ENCODE data around the gene ASPA.
"Not testable (repeated sequence)": the region's sequence is repeated elsewhere in the genome, so short reads cannot be mapped to it uniquely, and the experiment has no call there.

The ASPA gene

GRCh38 chr17:3475812-3476610 lies at the start of gene ASPA:
ASPA (plus strand) TSS chr17:3475997; CDS start chr17:3476160, 163 bp downstream.
- no peak for DNase-seq (ENCODE audit: low read depth)

DNA sequence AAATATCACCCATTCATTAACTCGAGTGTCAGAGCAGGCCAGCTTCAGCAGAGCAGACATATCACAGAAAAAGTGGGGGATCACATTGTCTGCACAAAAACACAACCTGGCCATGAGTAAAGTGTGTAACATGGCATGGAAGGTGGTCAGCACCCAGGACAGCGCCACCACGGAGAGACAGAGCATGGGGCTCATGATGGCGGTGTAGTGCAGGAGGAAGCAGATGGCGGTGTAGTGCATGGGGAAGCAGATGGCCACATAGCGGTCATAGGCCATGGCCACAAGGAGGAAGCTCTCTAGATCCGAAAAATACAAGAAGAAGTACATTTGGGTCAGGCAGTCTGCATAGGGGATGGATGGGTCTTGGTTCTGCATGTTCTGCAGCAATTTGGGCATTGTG lies 42.6 kb upstream of the ASPA start:
- DNase-seq (ENCODE audit: low read depth): not testable (repeated sequence)

GRCh38 chr17:3433741-3434140 lies 42.1 kb upstream of the ASPA start, which contains the start of gene OR1E2:
OR1E2 (minus strand) TSS chr17:3433841; CDS start chr17:3433841, 0 bp downstream.
- DNase-seq (ENCODE audit: low read depth): no peak

DNA sequence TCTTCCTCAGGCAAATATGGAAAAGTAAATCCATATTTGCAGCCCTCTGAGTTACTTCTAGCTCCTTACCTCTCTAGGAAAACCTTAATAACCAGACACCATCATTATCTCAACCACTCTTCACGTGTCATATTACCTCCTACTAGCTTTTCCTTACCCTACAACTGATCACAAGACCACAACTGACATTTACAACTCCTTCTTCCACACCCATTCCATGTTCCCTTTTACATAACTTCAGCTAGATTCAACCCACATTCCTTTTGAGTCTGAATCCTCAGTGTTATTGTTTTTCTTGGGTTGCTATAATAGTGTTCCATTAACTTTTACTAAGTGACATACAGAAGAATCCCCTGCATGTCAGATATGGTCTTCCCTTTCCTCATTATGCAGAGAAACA lies 37.4 kb upstream of the ASPA start:
- DNase-seq (ENCODE audit: low read depth): no peak

DNA sequence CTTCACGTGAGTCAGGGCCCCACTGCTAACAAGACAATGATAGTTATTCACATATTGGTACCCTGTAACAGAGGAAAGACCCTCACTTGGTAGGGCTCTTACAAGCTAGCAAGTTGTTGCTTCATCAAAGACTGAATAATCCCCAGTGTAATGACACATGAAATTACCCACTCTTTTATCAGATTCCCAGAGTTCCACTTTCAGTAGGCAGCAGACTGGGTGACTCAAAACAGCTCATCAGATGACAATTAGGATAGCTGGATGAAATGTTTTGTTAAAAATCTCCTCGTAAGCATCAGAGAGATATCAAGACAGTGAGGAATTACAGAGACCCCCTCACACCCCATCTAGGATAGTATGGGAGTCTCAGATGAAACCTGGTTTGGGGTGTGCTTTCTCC lies 35.3 kb upstream of the ASPA start:
- no peak for DNase-seq (ENCODE audit: low read depth)

DNA sequence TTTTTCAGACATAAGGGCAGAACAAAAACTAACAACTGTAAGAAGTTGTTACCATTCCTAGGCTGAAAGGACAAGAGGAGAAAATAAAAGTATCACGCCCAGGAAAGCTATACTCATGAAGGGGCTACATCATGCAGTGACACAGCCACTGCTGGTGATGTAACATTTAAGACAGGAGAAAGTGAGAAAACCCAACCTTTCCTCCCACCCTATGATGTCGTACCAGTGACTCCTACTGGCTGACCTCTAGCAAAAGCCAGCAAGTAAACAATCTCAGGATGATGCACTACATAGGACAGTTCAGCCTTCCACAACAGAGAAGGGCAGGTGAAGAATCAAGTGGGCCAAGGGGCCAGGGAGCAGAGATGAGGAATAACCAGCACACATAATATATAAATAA lies 28.2 kb upstream of the ASPA start:
- no peak for DNase-seq (ENCODE audit: low read depth)

- DNase-seq (ENCODE audit: low read depth): no peak
These were observed 27.6 kb upstream of the ASPA start for GRCh38 chr17:3448059-3448665.

GRCh38 chr17:3466355-3466754 lies 9.4 kb upstream of the ASPA start:
- not testable (repeated sequence) for DNase-seq (ENCODE audit: low read depth)

- DNase-seq (ENCODE audit: low read depth): no peak
These were observed 6.3 kb upstream of the ASPA start for GRCh38 chr17:3469529-3469928.

DNA sequence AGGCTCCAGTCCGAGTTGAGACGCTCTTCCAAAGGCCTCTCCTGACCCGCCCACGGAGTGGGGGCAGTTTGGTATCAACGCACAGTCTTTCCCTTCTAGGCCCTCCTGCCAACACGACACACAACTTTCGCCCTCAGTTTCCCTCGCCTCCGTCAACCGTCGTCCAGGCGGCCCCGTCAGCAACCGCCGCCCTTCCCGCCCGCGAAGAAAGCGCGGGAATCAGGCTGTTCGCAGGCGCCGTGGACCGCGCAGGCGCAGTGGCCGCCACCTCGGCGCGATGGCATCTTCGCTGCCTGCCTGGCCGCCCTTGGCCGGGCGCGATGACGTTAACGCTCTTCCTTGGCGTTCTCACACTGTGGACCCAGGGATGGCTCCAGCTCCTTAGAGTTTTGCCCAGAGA lies 4.2 kb upstream of the ASPA start, which contains the start of gene SPATA22:
Gene SPATA22, minus strand, starts transcription at position 221 of the 400 bp plus-strand sequence. CDS start 2,494 bp downstream, outside the sequence.
- DNase-seq (ENCODE audit: low read depth): no peak

- no peak for DNase-seq (ENCODE audit: low read depth)
These were observed 3.7 kb upstream of the ASPA start for GRCh38 chr17:3472137-3472536.

GRCh38 chr17:3474212-3474611 lies 1.6 kb upstream of the ASPA start:
- DNase-seq (ENCODE audit: low read depth): no peak

DNA sequence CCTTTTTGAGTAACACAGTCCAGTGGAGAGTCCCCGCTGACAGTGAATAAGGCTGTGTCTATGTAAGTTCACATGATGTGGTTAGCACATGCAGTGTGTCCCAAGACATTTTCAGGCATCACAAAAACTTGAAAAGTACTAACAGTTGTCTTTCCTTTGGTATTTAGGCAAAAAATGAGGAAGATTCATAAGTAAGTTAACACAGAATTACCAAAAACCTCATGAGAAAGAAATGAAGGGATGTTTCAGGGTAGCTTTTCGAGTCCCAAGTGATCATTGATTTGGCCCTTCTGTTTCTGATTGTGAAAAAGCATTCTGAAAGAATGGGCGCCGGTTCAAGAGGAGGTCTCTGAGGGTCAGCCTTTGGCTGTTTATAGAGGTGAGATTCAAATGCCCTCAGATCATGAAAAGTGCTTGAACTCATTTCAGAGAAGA lies 529 bp upstream of the ASPA start:
- DNase-seq (ENCODE audit: low read depth): no peak

DNA sequence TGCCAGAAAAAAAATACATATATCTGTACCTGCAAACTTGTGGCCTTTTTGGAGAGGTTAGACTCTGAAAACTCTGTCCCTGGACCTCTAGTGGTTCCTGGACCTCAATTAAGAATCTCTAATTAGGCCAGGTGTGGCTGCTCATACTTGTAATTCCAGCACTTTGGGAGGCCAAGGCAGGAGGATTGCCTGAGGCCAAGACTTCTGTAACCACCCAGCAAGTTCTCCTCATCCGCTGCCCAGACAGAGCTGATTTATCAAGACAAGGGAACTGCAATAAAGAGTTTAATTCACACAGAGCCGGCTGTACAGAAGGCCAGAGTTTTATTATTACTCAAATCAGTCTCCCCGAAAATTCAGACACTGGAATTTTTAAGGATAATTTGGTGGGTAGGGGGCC lies 4.2 kb downstream of the ASPA start:
- no peak for DNase-seq (ENCODE audit: low read depth)

DNA sequence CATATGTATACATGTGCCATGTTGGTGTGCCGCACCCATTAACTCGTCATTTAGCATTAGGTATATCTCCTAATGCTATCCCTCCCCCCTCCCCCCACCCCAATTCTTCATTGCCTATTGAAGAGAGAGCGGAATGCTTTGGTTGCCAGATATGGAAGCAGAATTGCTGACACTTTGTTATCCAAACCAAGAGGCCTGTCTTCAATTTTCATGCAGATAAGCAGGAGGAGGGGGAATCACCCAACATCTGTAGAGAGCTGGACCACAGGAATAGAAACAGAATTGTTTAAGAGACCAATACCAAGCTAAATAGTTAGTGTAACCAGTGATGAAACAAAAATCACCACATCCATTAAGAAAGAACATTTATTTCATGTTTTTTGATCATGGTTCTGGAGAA lies 7.1 kb downstream of the ASPA start:
- no peak for DNase-seq (ENCODE audit: low read depth)

DNA sequence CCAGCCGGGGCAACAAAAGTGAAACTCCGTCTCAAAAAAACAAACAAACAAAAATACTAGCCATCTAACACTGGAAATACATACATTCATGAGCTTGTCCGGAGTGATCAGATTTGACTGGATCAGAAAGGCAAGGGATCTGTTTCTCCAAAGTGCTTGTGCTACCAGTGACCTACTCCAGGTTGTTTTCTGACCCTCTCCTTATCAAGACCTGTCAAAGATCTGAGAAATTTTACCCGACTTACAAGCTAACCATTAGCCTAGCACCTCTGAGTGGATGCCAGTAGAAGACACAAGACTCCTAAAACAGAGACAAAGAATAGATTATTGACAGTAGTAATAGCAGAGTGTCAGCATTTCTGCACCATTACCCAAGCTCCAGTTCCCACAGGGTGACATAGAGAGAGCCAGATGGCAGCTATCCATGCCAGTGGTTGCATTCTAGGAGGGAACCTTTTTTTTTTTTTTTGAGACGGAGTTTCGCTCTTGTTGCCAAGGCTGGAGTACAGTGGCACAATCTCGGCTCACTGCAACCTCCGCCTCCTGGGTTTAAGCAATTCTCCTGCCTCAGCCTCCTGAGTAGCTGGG lies 9.8 kb downstream of the ASPA start:
- DNase-seq (ENCODE audit: low read depth): no peak

DNA sequence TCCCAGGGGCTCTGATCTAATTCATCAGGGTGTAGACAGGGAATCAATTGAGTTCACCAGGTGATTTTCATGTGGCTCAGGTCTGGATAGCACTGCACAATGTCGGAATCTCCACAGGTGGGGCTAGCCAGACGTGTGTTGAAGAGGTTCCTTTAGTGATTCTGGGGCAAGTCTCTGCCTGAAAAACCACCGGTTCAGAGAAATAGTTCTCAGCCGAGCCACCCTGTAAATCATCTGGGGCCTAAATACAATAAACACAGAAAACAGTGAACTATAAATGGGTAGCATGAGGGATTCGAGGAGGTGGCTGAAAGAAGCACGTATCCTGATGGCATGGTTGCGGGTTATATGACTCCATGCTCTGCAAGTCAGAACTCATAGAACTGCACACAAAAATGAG lies 21.3 kb downstream of the ASPA start:
- DNase-seq (ENCODE audit: low read depth): no peak

DNA sequence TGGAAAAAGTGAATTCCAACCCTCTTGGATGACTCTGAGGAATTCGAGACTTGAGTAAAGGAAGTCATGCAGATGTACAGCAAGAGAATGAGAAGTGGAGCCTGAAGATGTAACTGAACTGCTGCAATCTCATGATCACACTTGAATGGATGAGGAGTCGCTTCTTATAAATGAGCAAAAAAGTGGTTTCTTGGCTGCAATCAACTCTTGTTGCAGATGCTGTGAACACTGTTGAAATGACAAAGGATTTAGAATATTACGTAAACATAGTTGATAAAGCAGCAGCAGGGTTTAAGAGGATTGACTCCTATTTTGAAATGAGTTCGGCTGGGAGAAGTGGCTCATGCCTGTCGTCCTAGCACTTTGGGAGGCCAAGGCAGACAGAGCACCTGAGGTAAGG lies 25.5 kb downstream of the ASPA start:
- no peak for DNase-seq (ENCODE audit: low read depth)

- no peak for DNase-seq (ENCODE audit: low read depth)
These were observed 26.7 kb downstream of the ASPA start for GRCh38 chr17:3502466-3502865.

DNA sequence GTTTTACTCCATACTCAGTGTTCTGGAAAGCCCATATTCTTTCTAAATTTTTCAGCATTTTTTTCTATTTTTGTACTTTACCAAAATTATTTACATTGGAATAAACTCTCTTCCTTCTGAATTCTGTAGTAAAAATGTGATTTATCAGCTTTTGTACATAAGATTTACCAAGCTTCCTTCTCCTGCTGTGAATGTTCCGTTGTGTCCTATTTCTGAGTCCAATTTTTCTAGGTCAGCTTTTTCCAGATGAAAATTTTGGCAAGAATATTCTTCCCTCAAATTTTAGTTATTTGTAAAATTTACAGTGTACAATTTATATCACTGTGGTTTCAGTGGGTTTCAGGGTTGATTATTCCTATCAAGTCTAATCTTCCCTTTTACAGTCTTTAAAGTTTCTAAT lies 27.5 kb downstream of the ASPA start:
- no peak for DNase-seq (ENCODE audit: low read depth)

DNA sequence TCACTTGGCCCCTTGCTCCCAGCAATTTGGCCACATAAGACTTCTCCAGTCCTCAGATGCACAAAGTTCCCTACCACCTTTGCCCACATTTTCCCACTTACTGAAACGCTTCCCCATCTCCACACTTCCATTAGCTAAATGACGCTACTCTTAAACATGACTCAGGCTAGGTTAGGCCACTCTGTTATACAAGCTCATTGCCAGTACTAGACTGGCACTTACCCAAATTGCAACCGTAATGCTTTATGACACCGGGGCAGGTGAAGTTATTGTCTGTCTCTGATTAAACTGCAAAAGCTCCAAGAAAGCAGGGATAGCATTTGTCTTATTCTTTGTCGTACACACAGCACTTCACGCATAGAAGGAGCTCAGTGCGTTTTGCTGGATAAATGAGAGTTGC lies 29.2 kb downstream of the ASPA start:
- DNase-seq (ENCODE audit: low read depth): no peak

DNA sequence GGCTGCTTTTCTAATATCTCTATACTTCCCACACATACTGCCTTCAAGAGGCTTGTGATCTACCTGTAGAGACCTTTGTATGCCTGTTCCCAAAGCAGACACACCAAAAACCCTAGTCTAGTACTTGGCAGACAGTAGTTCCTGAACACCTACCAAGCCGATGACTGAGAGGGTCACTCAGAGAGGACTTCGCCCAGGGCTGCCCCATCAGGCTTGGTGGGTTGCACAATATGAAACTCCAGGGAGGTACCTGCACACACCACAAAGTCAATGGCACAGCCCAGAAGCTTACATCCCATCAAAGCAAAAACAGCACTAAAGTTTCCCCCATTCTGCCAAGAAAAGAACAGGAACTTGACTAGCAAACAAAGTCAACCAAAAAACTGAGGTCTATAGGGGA lies 30.3 kb downstream of the ASPA start:
- DNase-seq (ENCODE audit: low read depth): no peak

GRCh38 chr17:3507071-3507470 lies 31.3 kb downstream of the ASPA start:
- DNase-seq (ENCODE audit: low read depth): no peak

Data from activated gamma-delta T cell treated with anti-CD3 and anti-CD28 coated beads, Interleukin-2, amount 50 U/mL, for 16 hours (primary cell).